K562 (cell line): ENCODE results near the gene MFSD12. TPM values are rescaled to one million over a fixed set of nuclear protein-coding genes. Genes with fewer than 3 reads are reported as not detected.

Source experiments
- ARID2 ChIP-seq: fragments of 450-650 bp; IDR thresholded peaks from 2 replicates; pipeline ENCODE4 v1.6.1; 2017; ENCODE audit warnings: antibody characterized with exemption, mild to moderate bottlenecking
- BCOR ChIP-seq: fragments of 450-650 bp; IDR thresholded peaks from 2 replicates; pipeline ENCODE4 v1.6.1; 2016
- CHD2 ChIP-seq: IDR thresholded peaks from 2 replicates; pipeline ENCODE4 v1.6.1; 2011; ENCODE audit warnings: low read depth, low read length
- CREBBP ChIP-seq: IDR thresholded peaks from one replicate; pipeline ENCODE4 v1.6.1; 2012; ENCODE audit warnings: low read depth, mild to moderate bottlenecking, control low read depth, inconsistent platforms, low read length
- EHMT2 ChIP-seq: fragments of 450-650 bp; IDR thresholded peaks from 2 replicates; pipeline ENCODE4 v1.6.1; 2018; ENCODE audit warnings: antibody characterized with exemption
- ETV1 ChIP-seq: fragments of 450-650 bp; conservative IDR thresholded peaks from 2 replicates; pipeline ENCODE4 v1.6.1; 2016; ENCODE audit warnings: missing genetic modification characterization, control low read depth, low read depth, missing compliant biosample characterization
- FOS ChIP-seq: IDR thresholded peaks from 3 replicates; pipeline ENCODE4 v1.6.1; 2011; ENCODE audit not compliant: insufficient read length; ENCODE audit errors: extremely low read depth
- FOXK2 ChIP-seq, 2 experiments: fragments of 450-650 bp; IDR thresholded peaks in 1 of 2; conservative IDR thresholded peaks in 1 of 2; 2 replicates each; pipeline ENCODE4 v1.6.1; 2016; ENCODE audit warnings: low read depth in 2 of 2, mild to moderate bottlenecking in 1 of 2
- KAT2B ChIP-seq: IDR thresholded peaks from one replicate; pipeline ENCODE4 v1.6.1; 2012; ENCODE audit warnings: low read depth, mild to moderate bottlenecking, control low read depth, inconsistent platforms, low read length, moderate library complexity
- KAT7 ChIP-seq: sonication (generic); formaldehyde crosslinking; IDR thresholded peaks from 2 replicates; pipeline ENCODE4 v1.8.0; 2022; ENCODE audit warnings: missing genetic modification reagents, mild to moderate bottlenecking, borderline replicate concordance
- LCOR ChIP-seq: sonication (generic); formaldehyde crosslinking; IDR thresholded peaks from 2 replicates; pipeline ENCODE4 v1.8.0; 2022; ENCODE audit warnings: mild to moderate bottlenecking, missing genetic modification reagents
- MTA2 ChIP-seq: fragments of 450-650 bp; IDR thresholded peaks from 2 replicates; pipeline ENCODE4 v1.6.1; 2016; ENCODE audit warnings: low read depth
- MTF1 ChIP-seq: fragments of 250-450 bp; sonication (Bioruptor Pico); IDR thresholded peaks from 2 replicates; pipeline ENCODE4 v1.9.0; 2021; ENCODE audit warnings: moderate library complexity, mild to moderate bottlenecking, inconsistent platforms, borderline replicate concordance
- NCOA1 ChIP-seq: fragments of 450-650 bp; IDR thresholded peaks from 2 replicates; pipeline ENCODE4 v1.6.1; 2016; ENCODE audit warnings: low read depth
- NUFIP1 ChIP-seq: fragments of 450-650 bp; IDR thresholded peaks from 2 replicates; pipeline ENCODE4 v1.6.1; 2018; ENCODE audit not compliant: partially characterized antibody
- PYGO2 ChIP-seq: fragments of 450-650 bp; IDR thresholded peaks from 2 replicates; pipeline ENCODE4 v1.6.1; 2016; ENCODE audit warnings: mild to moderate bottlenecking, missing genetic modification characterization, moderate library complexity, missing compliant biosample characterization
- RBM34 ChIP-seq: fragments of 200-400 bp; formaldehyde crosslinking; IDR thresholded peaks from 2 replicates; pipeline ENCODE4 v1.6.1; 2018; ENCODE audit warnings: low read length, borderline replicate concordance; ENCODE audit not compliant: insufficient read depth
- RFX5 ChIP-seq: IDR thresholded peaks from 2 replicates; pipeline ENCODE4 v1.6.1; 2011; ENCODE audit warnings: low read depth, mild to moderate bottlenecking, improper control_type of control experiment, low read length
- TRIM28 ChIP-seq: fragments of 450-650 bp; IDR thresholded peaks from 2 replicates; pipeline ENCODE4 v1.6.1; 2017
- U2AF1 ChIP-seq: fragments of 200-400 bp; formaldehyde crosslinking; optimal IDR thresholded peaks from 2 replicates; pipeline ENCODE3; 2017; ENCODE audit warnings: mild to moderate bottlenecking, low read depth, low read length, moderate library complexity
- U2AF2 ChIP-seq: fragments of 200-400 bp; formaldehyde crosslinking; optimal IDR thresholded peaks from 2 replicates; pipeline ENCODE3; 2017; ENCODE audit warnings: low read depth, mild to moderate bottlenecking, low read length
- ZNF354B ChIP-seq: fragments of 250-450 bp; sonication (Bioruptor Pico); IDR thresholded peaks from 2 replicates; pipeline ENCODE4 v1.4.0; 2020
- ZNF41 ChIP-seq: fragments of 250-450 bp; sonication (Bioruptor Pico); conservative IDR thresholded peaks from 2 replicates; pipeline ENCODE4 v1.4.0; 2020; ENCODE audit warnings: mild to moderate bottlenecking
- ZNF445 ChIP-seq: fragments of 250-450 bp; sonication (Bioruptor Pico); IDR thresholded peaks from 2 replicates; pipeline ENCODE4 v1.4.0; 2020; ENCODE audit warnings: low read depth, mild to moderate bottlenecking, moderate library complexity
- ZNF586 ChIP-seq: fragments of 450-650 bp; formaldehyde crosslinking; conservative IDR thresholded peaks from 2 replicates; pipeline ENCODE4 v1.4.0; 2020; ENCODE audit warnings: mild to moderate bottlenecking, moderate library complexity
- polyA plus RNA-seq, 8 experiments: library from polyadenylated mRNA; depleted of rRNA in 4 of 8; stranded (reverse) in 5 of 8; unstranded in 3 of 8; fragments of >200 nt; fragmentation: Nextera tagmentation in 2 of 8; fragmentation: Illumina TruSeq in 1 of 8; extraction: Ambion mirVana in 2 of 8; extraction: Trizol in 1 of 8; gene quantifications; 2 replicates each; pipeline versions ENCODE4 v1.2.1 to v1.2.3, GENCODE V29; 2011 to 2014; ENCODE audit warnings: inconsistent platforms in 1 of 8, missing spikeins in 1 of 8
- total RNA-seq, 7 experiments: library from RNA; depleted of rRNA in 6 of 7; stranded (reverse); fragments of >200 nt in 6 of 7; fragmentation: Illumina TruSeq in 2 of 7; extraction: Trizol in 2 of 7; gene quantifications; 2 replicates each; pipeline versions ENCODE4 v1.2.1 to v1.2.3, GENCODE V29; 2011 to 2021; ENCODE audit warnings: low replicate concordance in 1 of 7
- TF ChIP-seq, protein P1 (sequence below): IDR thresholded peaks from 3 replicates; pipeline ENCODE4 v1.6.1; 2011; ENCODE audit warnings: borderline replicate concordance, mild to moderate bottlenecking; ENCODE audit not compliant: insufficient read length, insufficient read depth
- TF ChIP-seq, protein P2 (sequence below): fragments of 250-450 bp; sonication (Bioruptor Pico); IDR thresholded peaks from 2 replicates; pipeline ENCODE4 v1.9.0; 2021; ENCODE audit warnings: mild to moderate bottlenecking
- TF ChIP-seq, protein P3 (sequence below): fragments of 250-450 bp; sonication (Bioruptor Pico); IDR thresholded peaks from 2 replicates; pipeline ENCODE4 v1.5.0; 2021
- TF ChIP-seq, protein P4 (sequence below): sonication (generic); formaldehyde crosslinking; IDR thresholded peaks from 2 replicates; pipeline ENCODE4 v1.9.0; 2022; ENCODE audit warnings: mild to moderate bottlenecking, missing genetic modification reagents

Gene MFSD12
- total and polyA plus RNA-seq, 9 of the 15 experiments (the other 6 are each of a cell fraction or from before 2014, with no cell fraction given): 0.69 to 112 (median 31.8) TPM

DNA sequence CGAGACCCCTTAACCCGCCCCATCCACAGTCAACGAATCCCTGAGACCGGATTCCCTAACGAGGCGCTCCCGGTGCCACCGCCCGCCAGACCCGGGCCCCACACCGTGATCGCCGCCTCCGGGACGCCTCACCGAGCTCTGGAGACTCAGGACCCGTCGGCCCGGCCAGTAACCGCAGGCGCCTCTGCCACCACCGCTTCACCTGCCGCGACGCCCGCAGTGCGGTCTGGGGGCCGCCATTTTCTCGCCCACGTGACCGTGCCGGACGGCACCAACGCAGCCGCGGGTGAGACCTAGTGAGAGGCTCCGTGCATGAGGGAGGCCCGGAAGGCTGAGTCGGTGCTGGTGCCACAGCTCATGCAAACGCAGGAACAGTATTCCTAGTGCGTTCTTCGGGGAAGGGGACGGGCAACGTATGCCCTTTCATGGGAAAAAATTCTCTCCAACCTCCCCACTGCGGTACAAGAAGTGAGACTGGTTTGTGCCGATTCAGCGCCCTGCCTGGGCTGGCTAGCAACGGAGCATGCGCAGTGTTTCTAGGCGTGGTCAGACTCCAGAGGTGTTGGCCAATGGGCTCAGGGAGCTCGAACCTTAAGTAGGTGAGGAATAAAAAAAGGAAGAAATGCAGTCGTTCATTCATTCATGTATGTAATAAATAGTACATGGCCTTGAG is 56.8 kb downstream of the MFSD12 start, which contains the start of gene DOHH (continued):
- TF ChIP-seq, protein P1, sequence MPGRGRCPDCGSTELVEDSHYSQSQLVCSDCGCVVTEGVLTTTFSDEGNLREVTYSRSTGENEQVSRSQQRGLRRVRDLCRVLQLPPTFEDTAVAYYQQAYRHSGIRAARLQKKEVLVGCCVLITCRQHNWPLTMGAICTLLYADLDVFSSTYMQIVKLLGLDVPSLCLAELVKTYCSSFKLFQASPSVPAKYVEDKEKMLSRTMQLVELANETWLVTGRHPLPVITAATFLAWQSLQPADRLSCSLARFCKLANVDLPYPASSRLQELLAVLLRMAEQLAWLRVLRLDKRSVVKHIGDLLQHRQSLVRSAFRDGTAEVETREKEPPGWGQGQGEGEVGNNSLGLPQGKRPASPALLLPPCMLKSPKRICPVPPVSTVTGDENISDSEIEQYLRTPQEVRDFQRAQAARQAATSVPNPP: no peak
- TF ChIP-seq, protein P2, sequence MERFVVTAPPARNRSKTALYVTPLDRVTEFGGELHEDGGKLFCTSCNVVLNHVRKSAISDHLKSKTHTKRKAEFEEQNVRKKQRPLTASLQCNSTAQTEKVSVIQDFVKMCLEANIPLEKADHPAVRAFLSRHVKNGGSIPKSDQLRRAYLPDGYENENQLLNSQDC (CRISPR knock-in tag): no peak; the same call in 1 of the 2 replicates
- peak in 1 of 2 experiments; percentile 100; a peak in 3 of 4 replicates for TF ChIP-seq FOXK2 (conservative IDR thresholded peaks at IDR 0.05 in 1 of 2, IDR thresholded peaks at IDR 0.05 in 1 of 2; ENCODE audit: low read depth in 2 of 2)
- TF ChIP-seq ZNF586: no peak
- TF ChIP-seq, protein P3, sequence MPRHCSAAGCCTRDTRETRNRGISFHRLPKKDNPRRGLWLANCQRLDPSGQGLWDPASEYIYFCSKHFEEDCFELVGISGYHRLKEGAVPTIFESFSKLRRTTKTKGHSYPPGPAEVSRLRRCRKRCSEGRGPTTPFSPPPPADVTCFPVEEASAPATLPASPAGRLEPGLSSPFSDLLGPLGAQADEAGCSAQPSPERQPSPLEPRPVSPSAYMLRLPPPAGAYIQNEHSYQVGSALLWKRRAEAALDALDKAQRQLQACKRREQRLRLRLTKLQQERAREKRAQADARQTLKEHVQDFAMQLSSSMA (CRISPR knock-in tag): no peak
- no peak for TF ChIP-seq EHMT2
- TF ChIP-seq PYGO2 (tag): no peak
- no peak for TF ChIP-seq RBM34
- TF ChIP-seq ZNF41 (CRISPR knock-in tag): no peak
- no peak for TF ChIP-seq CHD2
- no peak for TF ChIP-seq U2AF1
- TF ChIP-seq LCOR: peak; percentile 67; the same call in 1 of the 2 replicates
- TF ChIP-seq RFX5: no peak
- TF ChIP-seq NCOA1: no peak
- no peak for TF ChIP-seq KAT2B
- TF ChIP-seq CREBBP: no peak
- TF ChIP-seq, protein P4, sequence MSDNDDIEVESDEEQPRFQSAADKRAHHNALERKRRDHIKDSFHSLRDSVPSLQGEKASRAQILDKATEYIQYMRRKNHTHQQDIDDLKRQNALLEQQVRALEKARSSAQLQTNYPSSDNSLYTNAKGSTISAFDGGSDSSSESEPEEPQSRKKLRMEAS: peak; percentile 96
- TF ChIP-seq MTF1 (CRISPR knock-in tag): no peak
- TF ChIP-seq ARID2: no peak
- TF ChIP-seq ETV1 (tag): no peak
- peak; percentile 98 for TF ChIP-seq NUFIP1
- TF ChIP-seq U2AF2: no peak
- no peak for TF ChIP-seq TRIM28
- TF ChIP-seq MTA2: no peak
- no peak for TF ChIP-seq ZNF445 (CRISPR knock-in tag)
- no peak; the same call in 1 of the 2 replicates for TF ChIP-seq BCOR
- TF ChIP-seq ZNF354B (CRISPR knock-in tag): no peak
- TF ChIP-seq KAT7: peak; percentile 93; the same call in 1 of the 2 replicates
- TF ChIP-seq FOS: no peak
